GM12801 (cell line): ENCODE data around the gene NRAP.

Experiments
- TF ChIP-seq, protein P1 (sequence below): IDR thresholded peaks from one replicate; pipeline ENCODE4 v1.5.1; 2011; ENCODE audit warnings: control low read depth; ENCODE audit not compliant: insufficient read length; ENCODE audit errors: extremely low read depth

Gene NRAP

DNA sequence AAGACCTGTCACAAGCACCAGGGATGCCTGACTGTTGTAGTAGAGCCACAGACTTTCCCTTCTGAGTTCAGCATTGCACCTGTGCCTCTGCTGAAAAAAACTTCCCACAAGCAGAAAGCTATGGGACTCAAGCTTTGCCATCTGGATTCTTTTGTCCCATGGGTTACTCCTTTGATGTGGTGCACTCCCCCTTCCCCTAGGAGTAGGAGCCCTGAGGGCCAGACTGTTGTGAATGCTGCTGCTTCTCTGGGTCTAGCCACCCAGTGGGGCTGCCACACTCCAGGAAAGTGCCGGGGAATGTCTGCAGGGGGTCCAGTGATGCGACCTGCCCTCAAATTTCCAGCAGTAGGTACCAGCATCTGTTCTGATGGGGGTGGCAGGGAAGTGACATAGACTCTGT lies 27.5 kb upstream of the NRAP start:
- TF ChIP-seq, protein P1, sequence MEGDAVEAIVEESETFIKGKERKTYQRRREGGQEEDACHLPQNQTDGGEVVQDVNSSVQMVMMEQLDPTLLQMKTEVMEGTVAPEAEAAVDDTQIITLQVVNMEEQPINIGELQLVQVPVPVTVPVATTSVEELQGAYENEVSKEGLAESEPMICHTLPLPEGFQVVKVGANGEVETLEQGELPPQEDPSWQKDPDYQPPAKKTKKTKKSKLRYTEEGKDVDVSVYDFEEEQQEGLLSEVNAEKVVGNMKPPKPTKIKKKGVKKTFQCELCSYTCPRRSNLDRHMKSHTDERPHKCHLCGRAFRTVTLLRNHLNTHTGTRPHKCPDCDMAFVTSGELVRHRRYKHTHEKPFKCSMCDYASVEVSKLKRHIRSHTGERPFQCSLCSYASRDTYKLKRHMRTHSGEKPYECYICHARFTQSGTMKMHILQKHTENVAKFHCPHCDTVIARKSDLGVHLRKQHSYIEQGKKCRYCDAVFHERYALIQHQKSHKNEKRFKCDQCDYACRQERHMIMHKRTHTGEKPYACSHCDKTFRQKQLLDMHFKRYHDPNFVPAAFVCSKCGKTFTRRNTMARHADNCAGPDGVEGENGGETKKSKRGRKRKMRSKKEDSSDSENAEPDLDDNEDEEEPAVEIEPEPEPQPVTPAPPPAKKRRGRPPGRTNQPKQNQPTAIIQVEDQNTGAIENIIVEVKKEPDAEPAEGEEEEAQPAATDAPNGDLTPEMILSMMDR, result no peak

DNA sequence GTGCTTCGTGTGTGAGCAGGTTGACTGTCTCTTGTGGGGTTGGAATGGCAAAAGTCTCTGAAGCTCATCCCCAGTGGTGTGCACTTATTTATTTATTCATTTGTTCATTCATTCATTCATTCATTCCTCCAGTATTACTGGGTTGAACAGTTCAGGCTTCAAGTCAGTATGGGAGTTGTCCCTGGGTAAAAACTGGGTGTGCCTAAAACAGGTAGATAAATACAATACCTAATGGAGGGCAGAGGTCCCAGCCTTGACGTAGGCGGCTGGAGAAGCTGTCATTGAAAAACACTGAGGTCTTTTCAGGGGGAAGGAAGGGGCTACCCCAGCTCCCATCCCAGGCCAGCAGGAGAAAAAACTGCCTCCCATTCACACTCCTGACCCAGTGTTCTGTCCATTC lies 26.9 kb upstream of the NRAP start:
- TF ChIP-seq, protein P1, result no peak

DNA sequence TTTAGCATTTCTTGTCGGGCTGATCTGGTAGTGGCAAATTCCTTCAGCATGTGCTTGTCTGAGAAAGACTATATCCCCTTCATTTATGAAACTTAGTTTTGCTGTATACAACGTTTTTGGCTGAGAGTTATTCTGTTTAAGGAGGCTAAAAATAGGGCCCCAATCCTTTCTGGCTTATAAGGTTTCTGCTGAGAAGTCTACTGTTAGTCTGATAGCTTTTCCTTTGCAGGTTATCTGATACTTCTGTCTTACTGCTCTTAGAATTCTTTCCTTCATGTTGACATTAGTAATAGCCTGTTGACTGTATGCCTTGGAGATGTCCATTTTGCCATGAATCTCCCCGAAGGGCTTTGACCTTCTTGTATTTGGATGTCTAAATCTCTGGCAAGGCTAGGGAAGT lies 25.7 kb upstream of the NRAP start:
- TF ChIP-seq, protein P1, result no peak

DNA sequence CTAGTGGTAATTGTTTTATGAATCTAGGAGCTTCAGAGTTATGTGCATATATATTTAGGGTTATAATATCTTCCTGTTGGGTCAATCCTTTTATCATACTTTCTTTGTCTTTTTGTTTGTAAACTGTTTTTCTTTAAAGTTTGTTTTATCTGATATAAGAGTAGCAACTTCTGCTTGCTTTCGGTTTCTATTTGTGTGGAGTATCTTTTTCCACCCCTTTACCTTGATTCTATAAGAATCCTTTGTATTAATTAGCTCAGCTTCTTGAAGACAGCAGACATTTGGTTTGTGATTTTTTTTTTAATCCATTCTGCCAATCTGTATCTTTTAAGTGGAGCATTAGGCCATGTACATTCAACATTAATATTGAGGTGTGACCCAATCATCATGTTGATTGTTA lies 25.2 kb upstream of the NRAP start:
- TF ChIP-seq, protein P1, result no peak

DNA sequence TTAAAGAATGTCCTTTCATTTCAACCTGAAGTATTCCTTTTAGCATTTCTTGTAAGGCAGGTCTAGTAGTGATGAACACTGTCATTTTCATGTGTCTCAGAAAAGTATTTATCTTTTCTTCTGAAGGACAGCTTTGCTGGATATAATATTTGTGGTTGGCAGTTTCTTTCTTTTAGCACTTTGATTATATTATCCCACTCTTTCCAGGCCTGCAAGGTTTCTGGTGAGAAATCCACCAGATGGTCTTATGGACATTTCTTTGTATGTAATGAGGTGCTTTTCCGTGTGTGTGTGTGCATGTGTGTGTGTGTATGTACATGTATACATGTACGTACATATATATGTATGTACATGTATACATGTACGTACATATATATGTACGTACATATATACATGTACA lies 23.2 kb upstream of the NRAP start:
- TF ChIP-seq, protein P1, result no peak

DNA sequence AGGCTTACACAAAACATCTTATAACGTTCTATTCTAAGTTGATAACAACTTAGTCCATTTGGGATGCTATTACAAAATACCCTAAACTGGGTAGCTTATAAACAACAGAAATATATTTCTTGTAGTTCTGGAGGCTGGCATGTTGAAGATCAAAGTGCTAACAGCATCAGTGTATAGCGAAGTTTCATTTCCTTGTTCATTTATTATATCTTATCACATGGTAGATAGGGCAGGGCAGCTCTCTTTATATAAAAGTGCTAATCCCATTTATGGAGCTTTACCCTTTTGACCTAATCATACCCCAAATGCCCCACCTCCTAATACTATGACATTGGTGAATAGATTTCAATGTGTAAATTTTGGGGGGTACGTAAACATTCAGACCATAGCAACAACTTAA lies 22.2 kb upstream of the NRAP start:
- TF ChIP-seq, protein P1, result no peak

DNA sequence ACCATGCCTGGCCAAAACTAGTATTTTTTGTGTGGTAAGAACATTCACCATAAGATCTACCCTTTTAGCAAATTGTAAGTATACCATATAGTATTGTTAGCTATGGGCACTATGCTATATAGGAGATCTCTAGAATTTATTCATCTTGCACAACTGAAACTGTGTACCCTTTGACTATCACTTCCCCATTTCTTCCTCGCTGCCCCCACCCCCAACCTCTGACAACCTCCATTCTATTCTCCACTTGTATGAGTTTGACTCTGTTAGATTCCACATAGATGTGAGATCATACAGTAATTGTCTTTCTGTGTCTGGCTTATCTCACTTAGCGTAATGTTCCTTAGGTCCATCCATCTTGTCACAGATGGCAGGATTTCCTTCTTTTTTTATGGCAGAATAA lies 19.5 kb upstream of the NRAP start:
- TF ChIP-seq, protein P1, result no peak
